SK-MEL-5 (cell line): ENCODE results near the gene ZBTB38. TPM values are rescaled to one million over a fixed set of nuclear protein-coding genes. Genes with fewer than 3 reads are reported as not detected.

ENCODE experiments used
- DNase-seq: peaks from one replicate; pipeline ENCODE4 v3.0.0-alpha.2; 2016; ENCODE audit warnings: low read depth, low spot score
- in situ Hi-C: cut with HindIII; loops from 2 replicates; pipeline ENCODE4 v1.10.0; 2016; ENCODE audit warnings: low sequenced_read_pairs, high pct_unique_total_duplicates, low pct_unique_long_range_greater_than_20kb
- total RNA-seq: library from RNA; depleted of rRNA; stranded (reverse); fragments of >200 nt; shearing (Covaris generic); gene quantifications from 2 replicates; pipeline ENCODE4 v1.2.3, GENCODE V29; 2014

Gene ZBTB38
- total RNA-seq, 1 experiment from 2014 or later: 106 TPM

DNA sequence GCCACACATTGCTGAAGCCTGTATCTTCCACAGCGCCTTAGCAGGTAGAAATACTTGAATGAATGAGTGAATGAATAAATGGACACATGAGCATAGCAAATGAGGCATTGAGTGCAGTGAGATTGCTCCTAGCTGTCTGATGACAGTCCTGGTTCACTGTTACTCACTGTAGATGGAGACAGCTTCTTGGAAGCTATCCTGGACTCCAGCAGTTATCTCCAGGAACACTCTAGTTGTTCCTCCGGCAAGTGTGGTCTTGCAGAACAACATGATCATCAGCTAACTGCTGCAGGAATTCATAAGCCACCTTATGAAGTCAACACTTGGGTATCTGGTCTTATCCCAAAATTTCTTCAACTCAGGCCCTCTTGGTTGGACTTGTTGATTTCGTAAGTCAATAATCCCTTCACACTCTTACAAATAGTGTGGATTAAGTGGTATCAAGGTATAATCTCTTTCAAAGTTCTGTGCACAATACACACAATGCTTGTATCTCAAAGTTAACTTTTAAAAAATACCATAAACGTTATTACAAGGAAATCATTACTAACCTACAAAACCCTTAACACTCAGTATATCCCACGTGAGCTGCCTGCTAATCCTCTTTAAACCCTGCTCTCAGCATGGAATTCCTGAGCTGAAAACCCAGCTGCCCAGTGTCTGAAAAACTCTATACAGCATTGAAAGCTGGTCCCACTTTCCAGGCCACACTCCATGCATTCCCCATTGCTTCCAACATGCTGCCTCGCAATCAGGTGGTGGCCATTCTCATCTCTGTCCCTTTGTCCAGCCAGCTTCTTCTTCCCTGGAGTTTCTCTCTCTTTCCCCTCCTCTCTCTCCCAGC is 14.4 kb upstream of the ZBTB38 start:
- in situ Hi-C loops: no loop called here
- DNase-seq: no peak

DNA sequence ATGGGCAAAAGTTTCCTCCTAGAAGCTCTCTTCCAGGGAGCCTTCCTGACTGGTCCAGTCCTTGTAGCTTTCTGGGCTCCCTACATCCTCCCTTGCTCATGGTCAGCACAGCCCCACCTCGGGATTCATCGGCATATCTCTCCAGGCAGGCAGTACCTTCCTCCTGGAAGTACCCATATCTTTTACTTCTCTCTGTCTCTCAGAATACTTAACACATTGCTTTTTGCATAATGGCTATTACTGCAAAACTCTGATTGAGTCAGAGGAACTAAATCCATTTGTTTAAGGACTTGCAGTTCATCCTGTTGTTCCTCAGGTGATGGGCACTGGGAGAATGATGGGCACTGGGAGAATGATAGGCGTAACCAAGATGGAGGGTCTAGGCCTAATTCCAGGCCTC is 13.8 kb upstream of the ZBTB38 start:
- in situ Hi-C loops: no loop called here
- DNase-seq: no peak

DNA sequence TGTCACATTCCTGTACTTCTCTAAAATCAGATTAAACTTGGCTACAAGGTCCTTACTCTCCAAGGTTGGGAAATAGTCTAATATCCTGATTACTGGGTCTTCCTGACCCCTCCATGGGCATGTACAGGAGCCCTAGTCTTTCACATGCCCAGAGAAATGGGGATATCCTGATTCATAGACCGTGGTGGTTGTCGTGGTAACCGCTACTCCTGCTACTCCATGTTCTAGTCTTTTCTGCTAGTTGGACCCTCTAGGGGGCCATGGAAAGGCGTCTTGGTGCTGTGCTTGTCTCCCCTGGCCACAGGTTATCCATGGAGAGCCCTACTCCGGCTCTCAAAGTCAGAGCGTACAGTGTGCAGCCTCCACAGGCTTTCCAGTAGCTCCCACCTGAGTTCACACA is 13.1 kb upstream of the ZBTB38 start:
- DNase-seq: no peak
- in situ Hi-C loops: no loop called here

DNA sequence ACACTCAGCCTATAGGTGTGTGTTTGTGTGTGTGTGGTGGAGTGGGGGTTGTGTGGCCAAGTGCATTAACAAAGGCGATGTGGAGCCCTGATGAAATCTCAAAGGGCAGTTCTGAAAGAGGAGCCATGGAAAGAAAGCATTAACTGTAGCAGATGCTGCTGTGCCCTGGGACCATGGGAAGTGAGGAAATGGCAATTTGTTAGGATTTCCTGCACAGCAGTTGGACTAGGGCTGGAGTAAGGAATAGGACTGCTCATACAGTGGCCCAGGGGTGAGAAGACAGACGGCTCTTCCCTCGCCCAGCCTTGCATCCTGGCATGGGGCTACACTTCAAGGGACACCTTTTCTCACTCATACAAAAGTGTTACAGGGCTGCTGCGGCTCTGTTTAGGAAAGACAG is 12.3 kb upstream of the ZBTB38 start:
- no peak for DNase-seq
- in situ Hi-C loops: no loop called here

DNA sequence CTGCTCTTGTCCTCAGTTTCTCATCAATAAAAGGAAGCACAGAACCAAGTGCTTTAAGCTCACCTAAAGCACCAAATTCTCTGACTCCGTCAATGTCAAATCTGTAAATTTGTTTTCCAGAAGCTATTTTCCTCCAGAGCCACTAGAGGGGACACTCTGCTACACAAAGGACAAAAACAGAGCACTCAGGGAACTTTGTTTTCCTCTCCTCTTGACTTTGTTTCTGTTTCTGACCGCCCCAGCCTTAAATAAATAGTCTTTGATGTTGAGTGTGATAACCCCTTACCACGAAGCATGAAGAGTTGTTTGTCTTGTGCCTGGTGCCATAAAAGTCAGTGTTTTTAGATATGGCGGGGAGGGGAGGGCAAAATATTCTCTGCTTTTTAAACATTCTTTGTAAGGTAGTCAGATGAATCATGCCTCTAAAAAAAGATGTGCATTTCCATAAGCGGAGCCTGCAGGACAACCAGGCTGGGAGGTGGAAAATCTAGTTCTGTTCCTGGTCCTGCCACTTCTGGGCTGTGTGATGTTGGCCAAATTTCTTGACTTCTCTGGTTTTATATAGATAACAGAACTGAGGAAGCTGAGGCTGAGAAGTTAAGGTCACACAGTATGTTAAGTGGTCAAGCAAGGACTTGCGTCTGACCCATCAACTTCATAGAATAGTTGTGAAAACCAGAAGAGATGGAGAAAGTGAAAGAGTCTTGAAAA is 7.3 kb upstream of the ZBTB38 start:
- peak; percentile 75 for DNase-seq
- in situ Hi-C loops: no loop called here

DNA sequence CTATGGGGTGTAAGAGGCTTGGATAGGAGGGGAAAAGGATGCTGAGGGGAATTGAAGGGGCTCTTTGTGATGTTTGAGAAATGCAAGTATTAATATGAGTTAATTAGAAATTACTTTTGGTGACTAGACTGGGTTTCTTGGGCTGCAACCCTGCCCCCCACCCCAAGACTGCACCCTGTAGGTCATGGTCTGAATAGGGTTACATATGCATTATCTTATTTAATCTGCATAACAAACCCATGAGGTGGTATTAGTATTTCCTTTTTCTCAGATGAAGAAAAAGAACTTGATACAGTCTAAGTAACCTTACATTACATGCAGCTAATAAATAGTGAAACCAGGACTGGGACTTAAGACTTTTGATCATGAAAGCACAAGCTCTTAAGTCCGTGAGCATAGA is 5.6 kb upstream of the ZBTB38 start:
- DNase-seq: no peak
- in situ Hi-C loops: no loop called here

DNA sequence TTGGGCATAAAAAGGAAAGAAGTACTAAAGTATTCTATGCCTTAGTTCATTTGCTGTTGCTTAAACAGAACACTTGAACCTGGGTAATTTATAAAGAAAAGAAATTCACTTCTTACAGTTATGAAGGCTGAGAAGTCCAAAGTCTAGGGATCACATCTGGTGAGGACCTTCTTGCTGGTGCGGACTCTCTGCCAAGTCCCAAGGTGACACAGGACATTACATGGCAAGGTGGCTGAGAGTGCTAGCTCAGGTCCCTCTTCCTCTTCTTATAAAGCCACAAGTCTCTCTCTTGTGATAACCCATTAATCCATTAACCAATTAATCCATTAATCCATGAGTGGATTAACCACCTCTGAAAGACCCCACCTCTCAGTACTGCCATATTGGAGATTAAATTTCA is 3.1 kb upstream of the ZBTB38 start:
- no peak for DNase-seq
- in situ Hi-C loops: no loop called here

DNA sequence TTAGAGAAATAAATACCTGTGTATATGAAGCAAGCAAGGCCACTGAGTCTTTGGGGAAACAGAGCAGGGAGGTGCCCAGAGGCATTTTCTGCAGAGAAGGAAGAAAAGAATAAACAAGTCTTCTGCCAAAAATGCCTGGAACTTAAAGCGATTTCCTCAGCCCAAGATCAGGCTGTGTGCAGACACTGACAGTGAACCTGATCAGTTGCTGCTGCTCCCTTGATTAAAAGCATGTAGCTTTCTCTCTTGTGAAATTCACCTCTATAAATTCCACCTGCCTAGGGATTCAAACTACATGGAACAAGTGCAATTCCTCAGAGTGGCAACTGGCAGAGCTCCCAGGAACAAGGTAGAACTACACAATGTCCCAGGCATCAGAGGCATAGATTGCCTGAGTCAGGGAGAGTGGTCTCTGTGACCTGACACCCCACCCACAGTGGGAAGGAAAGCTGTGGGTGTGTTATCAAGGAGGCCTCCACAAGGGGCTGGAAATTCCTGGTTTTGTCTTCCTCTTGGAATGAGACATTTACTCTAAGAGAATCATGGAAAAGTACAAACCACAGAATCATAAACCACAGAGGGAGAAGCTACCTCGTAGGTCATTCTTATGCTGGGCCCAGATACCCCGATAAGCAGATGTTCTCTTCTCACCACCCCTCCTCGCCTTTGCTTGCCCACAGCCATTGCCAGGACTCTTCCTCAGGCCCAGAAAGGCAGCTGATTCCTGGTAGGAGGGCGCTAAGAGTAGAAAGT is 1.8 kb upstream of the ZBTB38 start:
- peak; percentile 13 for DNase-seq
- in situ Hi-C loops: no loop called here

DNA sequence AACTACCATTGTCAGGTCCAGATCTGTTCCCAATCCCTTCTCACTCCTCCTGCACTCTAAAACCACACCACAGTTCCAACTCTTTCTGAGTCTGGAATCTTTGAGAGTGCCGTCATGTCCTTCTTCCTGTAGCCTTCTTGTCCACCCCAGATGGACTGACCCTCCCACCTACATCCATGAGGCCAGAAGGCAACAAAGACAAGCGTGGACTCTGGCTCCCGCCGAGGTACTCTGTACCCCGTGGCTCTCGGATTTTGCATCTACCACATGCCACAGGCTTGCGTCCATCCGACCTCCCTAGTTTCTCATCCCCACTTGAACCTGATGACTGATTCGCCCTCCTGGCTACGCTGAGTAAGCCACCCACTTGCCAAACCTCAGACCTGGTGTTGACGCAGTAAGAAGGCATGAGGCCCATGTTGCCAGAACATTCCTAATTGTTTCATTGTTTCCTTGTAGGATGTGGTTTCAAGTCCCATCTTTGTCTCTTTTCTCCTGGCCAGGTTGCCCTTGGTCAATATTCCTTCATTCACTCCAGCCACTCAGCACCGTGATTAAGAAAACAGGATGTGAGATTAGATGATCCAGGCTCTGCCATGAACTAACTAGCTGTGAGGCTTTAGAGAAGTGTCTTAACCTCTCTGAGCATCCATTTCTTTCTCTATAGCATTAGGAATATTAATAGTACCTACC is 1.1 kb upstream of the ZBTB38 start:
- DNase-seq: peak; percentile 6
- in situ Hi-C loops: no loop called here

DNA sequence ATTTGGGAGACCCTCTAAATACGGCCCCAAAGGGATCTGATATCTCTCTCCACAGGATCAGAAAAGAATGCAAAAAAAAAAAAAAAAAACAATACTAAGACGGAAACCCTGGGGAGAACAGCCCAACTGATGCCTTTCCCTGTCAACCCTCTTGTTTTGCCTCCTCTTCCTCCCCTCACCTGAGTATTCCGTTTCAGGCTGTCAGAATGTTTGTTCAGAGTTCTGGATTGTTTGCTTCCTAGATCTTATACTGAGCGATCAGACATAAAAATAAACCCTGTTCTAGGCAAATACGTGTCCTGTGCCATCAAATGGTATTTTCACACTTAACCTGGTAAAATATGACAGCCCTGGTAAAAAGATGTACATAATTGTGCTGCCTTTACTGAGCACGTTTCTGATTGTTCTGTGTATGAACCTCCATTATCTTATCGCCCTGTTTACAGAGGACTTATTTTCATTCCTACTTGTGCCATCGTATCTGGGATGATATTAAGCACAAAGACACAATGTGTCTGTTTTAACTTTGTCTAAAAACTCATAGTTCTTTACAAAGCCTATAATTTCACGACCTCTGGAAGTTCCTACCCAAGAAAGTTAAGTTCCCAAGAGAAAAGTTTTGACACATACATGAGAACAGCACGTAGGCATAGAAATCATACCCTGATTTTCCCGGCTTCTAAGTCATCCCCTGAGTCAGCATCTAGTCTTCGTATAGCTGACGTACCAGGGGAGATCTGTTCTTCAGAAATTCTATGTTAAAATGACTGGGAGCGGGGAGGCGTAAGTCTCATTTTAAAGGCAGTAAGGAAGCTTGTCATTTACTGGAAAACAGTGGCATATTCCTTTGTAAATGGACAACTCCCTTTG is 856 bp downstream of the ZBTB38 start:
- DNase-seq: peak; percentile 26
- in situ Hi-C loops: no loop called here

DNA sequence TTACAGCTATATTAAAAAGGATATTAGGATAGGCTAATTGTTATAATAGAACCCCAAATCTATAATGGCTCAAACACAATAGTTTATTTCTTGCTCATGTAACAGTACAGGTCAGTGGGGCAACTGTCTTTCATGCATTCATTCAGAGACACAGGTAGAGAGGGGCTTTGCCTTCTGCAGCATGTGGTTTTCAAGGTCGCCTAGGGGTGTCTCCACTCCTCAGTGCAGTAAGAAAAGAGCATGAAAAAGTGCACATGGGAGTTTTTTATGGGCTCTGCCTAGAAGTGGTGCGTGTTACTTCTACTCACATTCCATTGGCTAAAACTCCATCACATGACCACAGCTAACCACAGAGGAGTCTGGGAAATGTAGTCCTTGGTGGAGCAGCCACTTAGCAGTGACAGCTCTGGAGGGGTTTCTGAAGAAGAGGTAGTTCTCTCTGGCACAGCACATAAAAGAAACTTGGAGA is 1.8 kb downstream of the ZBTB38 start:
- DNase-seq: peak; percentile 96
- in situ Hi-C loops: no loop called here

DNA sequence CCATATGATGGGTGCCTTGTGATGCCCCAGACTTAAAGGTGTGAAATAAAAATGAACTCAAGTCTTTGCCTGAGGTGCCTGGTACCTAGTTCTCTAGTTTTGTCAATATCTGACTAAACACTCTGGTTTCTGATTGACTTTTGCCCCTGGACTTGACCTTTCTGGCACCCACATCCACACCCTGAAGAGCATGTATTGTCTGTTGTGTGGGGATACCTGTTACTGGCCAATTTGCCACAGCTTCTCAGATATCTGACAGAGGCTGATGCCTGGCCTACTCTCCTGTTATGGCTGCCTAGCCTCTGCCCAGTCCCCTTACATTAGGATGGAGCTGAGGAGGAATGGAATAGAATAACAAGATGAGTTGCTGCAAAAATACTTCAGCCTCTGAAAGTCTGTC is 3.6 kb downstream of the ZBTB38 start:
- in situ Hi-C loops: no loop called here
- no peak for DNase-seq

DNA sequence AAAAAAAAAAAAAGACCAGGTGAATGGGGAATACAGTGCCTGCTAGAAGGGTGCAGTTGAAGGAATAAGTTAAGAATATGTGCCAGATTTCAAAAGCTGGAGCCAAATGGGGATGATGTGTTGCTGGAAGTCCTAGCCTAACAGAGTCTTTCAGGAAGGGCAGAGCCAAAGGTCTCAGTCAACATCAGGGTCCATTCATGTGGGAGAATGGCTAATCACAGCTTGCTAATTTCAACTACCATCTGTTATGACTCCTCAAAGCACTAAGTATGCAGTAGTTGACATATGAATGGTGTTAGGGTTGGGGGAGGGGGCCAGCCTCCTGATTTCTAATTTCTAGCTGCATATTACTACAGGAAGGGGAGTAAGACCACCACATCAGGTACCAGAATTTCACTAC is 4.4 kb downstream of the ZBTB38 start:
- in situ Hi-C loops: no loop called here

DNA sequence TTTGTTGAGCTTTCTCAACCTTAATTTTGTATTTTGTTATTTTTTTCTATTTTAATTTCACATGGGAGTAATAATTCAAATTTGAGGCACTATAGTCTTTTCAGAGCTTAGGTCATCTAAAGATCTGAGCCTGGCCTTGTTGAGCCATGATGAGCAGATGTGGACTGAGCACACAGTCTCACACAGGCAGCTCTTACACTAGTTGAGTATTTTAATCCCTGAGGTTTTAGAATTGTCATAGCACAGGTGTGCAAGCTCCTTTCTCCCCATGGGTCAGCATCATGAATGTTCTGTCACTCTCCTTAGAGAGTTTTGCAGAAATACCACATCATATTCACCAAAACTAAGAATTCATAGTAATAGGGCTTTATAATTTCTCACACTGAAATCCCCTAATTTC is 4.9 kb downstream of the ZBTB38 start:
- DNase-seq: no peak
- in situ Hi-C loops: no loop called here

More for the DNA sequence above, 4.4 kb downstream of the ZBTB38 start:
- DNase-seq: no peak

DNA sequence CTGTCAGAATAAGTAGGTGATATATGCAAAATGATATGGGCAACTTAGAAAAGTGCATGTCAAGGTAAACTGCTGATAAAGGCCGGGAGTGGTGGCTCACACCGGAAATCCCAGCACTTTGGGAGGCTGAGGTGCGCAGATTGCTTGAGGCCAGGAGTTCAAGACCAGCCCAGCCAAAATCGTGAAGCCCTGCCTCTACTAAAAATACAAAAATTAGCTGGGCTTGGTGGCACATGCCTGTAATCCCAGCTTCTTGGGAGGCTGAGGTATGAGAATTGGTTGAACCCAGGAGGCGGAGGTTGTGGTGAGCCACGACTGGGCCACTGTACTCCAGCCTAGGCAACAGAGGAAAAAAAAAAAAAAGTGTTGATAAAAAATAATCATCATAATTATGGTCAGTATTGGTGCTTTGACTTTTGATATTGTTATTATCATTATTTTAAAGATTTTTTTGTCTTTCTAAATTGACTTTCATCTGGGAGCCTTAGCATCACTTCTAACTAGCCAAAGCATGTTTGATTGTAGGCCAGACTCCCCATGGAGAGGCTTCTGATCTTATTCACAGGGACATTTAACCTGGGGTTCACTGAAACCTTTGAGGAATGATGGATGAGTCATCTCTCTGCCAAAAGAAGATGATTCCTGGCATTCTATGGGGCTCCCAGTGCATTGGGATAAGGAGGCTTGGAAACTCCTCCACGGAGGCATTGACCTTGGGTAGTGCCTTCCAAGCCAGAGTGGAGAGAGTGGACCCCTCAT is 5.6 kb downstream of the ZBTB38 start:
- no peak for DNase-seq
- in situ Hi-C loops: no loop called here
